Astrocyte of the spinal cord (primary cell): Measurements from ENCODE around the gene EXOC3L1.

Source experiments
- DNase-seq: peaks from one replicate; pipeline ENCODE4 v3.0.0; 2011; ENCODE audit warnings: low read depth, low spot score
- H3K4me3 ChIP-seq: 2 replicates; pipeline ENCODE4 v1.5.1; 2011; ENCODE audit warnings: low read depth, mild to moderate bottlenecking, low read length, moderate library complexity
- CTCF ChIP-seq: IDR thresholded peaks from 2 replicates; pipeline ENCODE4 v1.5.1; 2012; ENCODE audit warnings: low read depth, mild to moderate bottlenecking, low read length, inconsistent platforms
- in situ Hi-C: cut with HindIII; loops from 2 replicates; pipeline ENCODE4 v1.10.0; 2017; ENCODE audit warnings: low sequenced_read_pairs

Gene EXOC3L1

GRCh38 chr16:67150833-67151396 is 39.0 kb downstream of the EXOC3L1 start, which contains the start of gene B3GNT9:
B3GNT9 (minus strand) TSS chr16:67150998; CDS start chr16:67150485, 513 bp downstream.
- no peak for TF ChIP-seq CTCF
- H3K4me3 ChIP-seq: peak within 1 kb of the TSS; percentile 48
- in situ Hi-C loops: no loop called here
- peak; percentile 68 for DNase-seq

- H3K4me3 ChIP-seq: peak overlapping the region; percentile 48
- no peak for TF ChIP-seq CTCF
- in situ Hi-C loops: no loop called here
- DNase-seq: peak; percentile 59
Observed at GRCh38 chr16:67150047-67150832, 39.7 kb downstream of the EXOC3L1 start.

- no peak overlapping the region for H3K4me3 ChIP-seq
- in situ Hi-C loops: no loop called here
- no peak for DNase-seq
- no peak for TF ChIP-seq CTCF
Observed at GRCh38 chr16:67149276-67150046, 40.5 kb downstream of the EXOC3L1 start.

- no peak overlapping the region for H3K4me3 ChIP-seq
- DNase-seq: no peak
- in situ Hi-C loops: no loop called here
- no peak for TF ChIP-seq CTCF
Observed at GRCh38 chr16:67148656-67149275, 41.2 kb downstream of the EXOC3L1 start.

- no peak for TF ChIP-seq CTCF
- no peak for DNase-seq
- in situ Hi-C loops: no loop called here
- no peak overlapping the region for H3K4me3 ChIP-seq
Observed at GRCh38 chr16:67148221-67148620, 41.7 kb downstream of the EXOC3L1 start.

GRCh38 chr16:67147437-67148140 is 42.3 kb downstream of the EXOC3L1 start:
- no peak for TF ChIP-seq CTCF
- in situ Hi-C loops: no loop called here
- DNase-seq: no peak
- no peak overlapping the region for H3K4me3 ChIP-seq
